WTC11 (cell line): ENCODE data around the gene RASSF8. TPM values are rescaled to one million over a fixed set of nuclear protein-coding genes. Genes with fewer than 3 reads are reported as not detected.

ENCODE experiments used
- ATAC-seq: fragments of 200-7000 bp; cut with Tn5 transposase; 2 replicates; pipeline ENCODE4 v1.10.0; 2021; ENCODE audit warnings: mild to moderate bottlenecking, moderate library complexity
- CTCF ChIA-PET: fragments of 300-600 bp; sonication (Branson Sonifier 250); formaldehyde crosslinking; loops from one replicate; lab custom pipeline; 2021; ENCODE audit warnings: antibody characterized with exemption; lab: Charles Lee
- POLR2A ChIA-PET: fragments of 350-600 bp; sonication (Branson Sonifier 250); formaldehyde crosslinking; loops from one replicate; lab custom pipeline; 2021; ENCODE audit warnings: antibody characterized with exemption; lab: Charles Lee
- DNase-seq: peaks from one replicate; pipeline ENCODE4 v3.0.0; 2021; ENCODE audit warnings: low spot score
- H3K27ac Mint-ChIP-seq: 2 replicates; pipeline ENCODE4 v1.8.0; 2021; ENCODE audit warnings: mixed read lengths
- H3K27me3 Mint-ChIP-seq: 2 replicates; pipeline ENCODE4 v1.8.0; 2021; ENCODE audit warnings: low read depth, mild to moderate bottlenecking, moderate library complexity, mixed read lengths
- H3K36me3 Mint-ChIP-seq: 2 replicates; pipeline ENCODE4 v1.8.0; 2021; ENCODE audit warnings: mixed read lengths
- H3K4me1 Mint-ChIP-seq: 2 replicates; pipeline ENCODE4 v1.8.0; 2022; ENCODE audit warnings: mixed read lengths
- H3K4me3 Mint-ChIP-seq: 2 replicates; pipeline ENCODE4 v1.8.0; 2021; ENCODE audit warnings: mild to moderate bottlenecking, moderate library complexity, mixed read lengths
- H3K9me3 Mint-ChIP-seq: 2 replicates; pipeline ENCODE4 v1.8.0; 2021; ENCODE audit warnings: mixed read lengths
- ATF1 ChIP-seq: sonication (generic); formaldehyde crosslinking; IDR thresholded peaks from 2 replicates; pipeline ENCODE4 v1.8.1; 2023; ENCODE audit warnings: mild to moderate bottlenecking, moderate library complexity, missing genetic modification reagents
- FOXP1 ChIP-seq: sonication (generic); formaldehyde crosslinking; IDR thresholded peaks from 2 replicates; pipeline ENCODE4 v1.8.0; 2022; ENCODE audit warnings: missing genetic modification reagents, mild to moderate bottlenecking, moderate library complexity, borderline replicate concordance
- NR3C1 ChIP-seq: sonication (generic); formaldehyde crosslinking; conservative IDR thresholded peaks from 2 replicates; pipeline ENCODE4 v1.8.1; 2023; ENCODE audit warnings: low read depth, mild to moderate bottlenecking, missing genetic modification reagents
- PRRX2 ChIP-seq: fragments of 250-450 bp; sonication (Bioruptor Pico); IDR thresholded peaks from 2 replicates; pipeline ENCODE4 v1.8.0; 2021; ENCODE audit warnings: mild to moderate bottlenecking
- RELA ChIP-seq: sonication (generic); formaldehyde crosslinking; IDR thresholded peaks from 2 replicates; pipeline ENCODE4 v1.8.1; 2022; ENCODE audit warnings: missing genetic modification reagents, mild to moderate bottlenecking, borderline replicate concordance
- STAT6 ChIP-seq: sonication (generic); formaldehyde crosslinking; conservative IDR thresholded peaks from 2 replicates; pipeline ENCODE4 v1.8.1; 2023; ENCODE audit warnings: mild to moderate bottlenecking, low read depth, missing genetic modification reagents, moderate library complexity
- TEAD1 ChIP-seq: sonication (generic); formaldehyde crosslinking; IDR thresholded peaks from 2 replicates; pipeline ENCODE4 v1.8.0; 2022; ENCODE audit warnings: mild to moderate bottlenecking, missing genetic modification reagents
- TP53 ChIP-seq: sonication (generic); formaldehyde crosslinking; IDR thresholded peaks from 2 replicates; pipeline ENCODE4 v1.8.1; 2023; ENCODE audit warnings: mild to moderate bottlenecking, missing genetic modification reagents
- ZNF512 ChIP-seq: sonication (generic); formaldehyde crosslinking; IDR thresholded peaks from 2 replicates; pipeline ENCODE4 v1.8.1; 2022; ENCODE audit warnings: missing genetic modification reagents, borderline replicate concordance
- total RNA-seq: library from RNA; stranded (reverse); gene quantifications from 3 replicates; pipeline ENCODE4 v1.2.3, GENCODE V29; 2021
- TF ChIP-seq, protein P1 (sequence below): fragments of 250-450 bp; sonication (Bioruptor Pico); IDR thresholded peaks from 2 replicates; pipeline ENCODE4 v1.9.0; 2021; ENCODE audit warnings: moderate library complexity, mild to moderate bottlenecking, inconsistent platforms, borderline replicate concordance
- TF ChIP-seq, protein P2 (sequence below): sonication (generic); formaldehyde crosslinking; IDR thresholded peaks from 2 replicates; pipeline ENCODE4 v1.8.0; 2022; ENCODE audit warnings: mild to moderate bottlenecking, missing genetic modification reagents
- TF ChIP-seq, protein P3 (sequence below): sonication (generic); formaldehyde crosslinking; IDR thresholded peaks from 2 replicates; pipeline ENCODE4 v1.8.1; 2023; ENCODE audit warnings: mild to moderate bottlenecking, moderate library complexity, missing genetic modification reagents
- TF ChIP-seq, protein P4 (sequence below): sonication (generic); formaldehyde crosslinking; IDR thresholded peaks from 2 replicates; pipeline ENCODE4 v1.8.0; 2022; ENCODE audit warnings: mild to moderate bottlenecking, missing genetic modification reagents
- TF ChIP-seq, protein P5 (sequence below): sonication (generic); formaldehyde crosslinking; IDR thresholded peaks from 2 replicates; pipeline ENCODE4 v1.8.0; 2022; ENCODE audit warnings: mild to moderate bottlenecking, missing genetic modification reagents
- TF ChIP-seq, protein P6 (sequence below): fragments of 250-450 bp; sonication (Bioruptor Pico); IDR thresholded peaks from 2 replicates; pipeline ENCODE4 v1.8.0; 2021; ENCODE audit warnings: mild to moderate bottlenecking

RASSF8 gene
- total RNA-seq, 1 experiment from 2014 or later, result 48.6 TPM

GRCh38 chr12:26124446-26125399 lies 166.2 kb downstream of the RASSF8 start, which contains the start of gene BHLHE41 (continued):
- TF ChIP-seq, protein P1, sequence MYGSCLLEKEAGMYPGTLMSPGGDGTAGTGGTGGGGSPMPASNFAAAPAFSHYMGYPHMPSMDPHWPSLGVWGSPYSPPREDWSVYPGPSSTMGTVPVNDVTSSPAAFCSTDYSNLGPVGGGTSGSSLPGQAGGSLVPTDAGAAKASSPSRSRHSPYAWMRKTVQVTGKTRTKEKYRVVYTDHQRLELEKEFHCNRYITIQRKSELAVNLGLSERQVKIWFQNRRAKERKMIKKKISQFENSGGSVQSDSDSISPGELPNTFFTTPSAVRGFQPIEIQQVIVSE (CRISPR knock-in tag), result no peak
- TF ChIP-seq, protein P2, sequence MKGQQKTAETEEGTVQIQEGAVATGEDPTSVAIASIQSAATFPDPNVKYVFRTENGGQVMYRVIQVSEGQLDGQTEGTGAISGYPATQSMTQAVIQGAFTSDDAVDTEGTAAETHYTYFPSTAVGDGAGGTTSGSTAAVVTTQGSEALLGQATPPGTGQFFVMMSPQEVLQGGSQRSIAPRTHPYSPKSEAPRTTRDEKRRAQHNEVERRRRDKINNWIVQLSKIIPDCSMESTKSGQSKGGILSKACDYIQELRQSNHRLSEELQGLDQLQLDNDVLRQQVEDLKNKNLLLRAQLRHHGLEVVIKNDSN (CRISPR knock-in tag), result 0 out of 2 replicates have a peak, but pooled peaks have one; percentile 35
- peak; percentile 83; the same call in 1 of the 2 replicates for TF ChIP-seq TP53 (CRISPR knock-in tag)
- peak; percentile 63; the same call in 1 of the 2 replicates for TF ChIP-seq FOXP1 (CRISPR knock-in tag)
- no peak for TF ChIP-seq STAT6 (CRISPR knock-in tag)
- no peak for TF ChIP-seq NR3C1

DNA sequence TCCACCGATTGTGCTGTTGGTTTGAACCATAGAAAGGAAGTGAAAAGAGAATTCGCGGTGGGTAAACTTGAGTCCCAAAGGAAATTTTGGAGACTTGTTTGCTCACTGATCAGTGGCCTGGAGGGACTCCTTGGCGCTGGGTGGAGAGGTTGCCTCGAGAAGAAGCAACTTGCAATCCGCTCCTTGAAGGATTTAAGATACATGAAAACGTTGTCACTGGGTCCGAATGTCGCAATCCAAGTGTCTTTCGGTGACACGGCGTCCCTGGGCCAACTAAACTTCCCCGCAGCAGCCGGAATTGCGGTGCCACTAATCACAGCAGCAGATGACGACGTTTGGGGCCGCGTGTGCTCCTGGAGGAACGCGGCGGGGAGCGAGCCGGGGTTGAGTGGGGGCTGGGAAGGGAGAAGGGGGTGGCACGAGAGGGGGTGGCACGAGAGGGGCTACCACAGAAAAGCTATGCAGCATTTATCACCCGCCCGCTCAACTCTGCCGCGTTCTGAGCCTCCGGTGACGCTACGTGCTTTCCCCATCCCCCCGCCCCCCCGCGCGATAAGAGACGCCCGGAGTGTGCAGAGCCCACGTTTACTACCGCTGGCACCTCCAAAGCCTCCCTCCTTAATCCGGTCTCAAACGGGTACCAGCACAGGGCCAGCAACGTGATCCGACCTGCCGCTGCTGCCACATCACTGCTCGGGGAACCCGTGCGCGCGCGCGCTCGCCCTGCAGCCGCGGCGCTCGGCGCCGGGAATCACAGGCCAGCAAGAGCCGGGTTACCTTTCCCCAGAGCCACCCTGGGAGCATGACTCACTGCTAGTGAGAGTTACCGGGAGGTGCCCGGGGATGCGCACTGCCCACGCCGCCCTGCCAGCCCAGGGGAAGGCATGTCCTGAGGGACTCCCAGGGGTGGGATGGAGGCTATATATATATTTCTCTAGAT lies 167.2 kb downstream of the RASSF8 start:
- ChIA-PET CTCF (interaction anchor here (0.6 to 1.3 kb wide), 2 partner anchors 10 to 774 kb away, joined by 3 to 4 read pairs; no protein-coding TSS in a partner anchor), POLR2A (interaction anchor here (0.8 to 1.3 kb wide), 2 partner anchors 13 to 418 kb away, joined by 3 read pairs; no protein-coding TSS in a partner anchor)
- no peaks in the 10 kb centered on the region for H3K36me3 Mint-ChIP-seq
- TF ChIP-seq, protein P3, sequence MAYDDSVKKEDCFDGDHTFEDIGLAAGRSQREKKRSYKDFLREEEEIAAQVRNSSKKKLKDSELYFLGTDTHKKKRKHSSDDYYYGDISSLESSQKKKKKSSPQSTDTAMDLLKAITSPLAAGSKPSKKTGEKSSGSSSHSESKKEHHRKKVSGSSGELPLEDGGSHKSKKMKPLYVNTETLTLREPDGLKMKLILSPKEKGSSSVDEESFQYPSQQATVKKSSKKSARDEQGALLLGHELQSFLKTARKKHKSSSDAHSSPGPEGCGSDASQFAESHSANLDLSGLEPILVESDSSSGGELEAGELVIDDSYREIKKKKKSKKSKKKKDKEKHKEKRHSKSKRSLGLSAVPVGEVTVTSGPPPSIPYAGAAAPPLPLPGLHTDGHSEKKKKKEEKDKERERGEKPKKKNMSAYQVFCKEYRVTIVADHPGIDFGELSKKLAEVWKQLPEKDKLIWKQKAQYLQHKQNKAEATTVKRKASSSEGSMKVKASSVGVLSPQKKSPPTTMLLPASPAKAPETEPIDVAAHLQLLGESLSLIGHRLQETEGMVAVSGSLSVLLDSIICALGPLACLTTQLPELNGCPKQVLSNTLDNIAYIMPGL (CRISPR knock-in tag), result peak; percentile 43; the same call in 1 of the 2 replicates
- TF ChIP-seq, protein P4, sequence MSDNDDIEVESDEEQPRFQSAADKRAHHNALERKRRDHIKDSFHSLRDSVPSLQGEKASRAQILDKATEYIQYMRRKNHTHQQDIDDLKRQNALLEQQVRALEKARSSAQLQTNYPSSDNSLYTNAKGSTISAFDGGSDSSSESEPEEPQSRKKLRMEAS (CRISPR knock-in tag), result peak; percentile 34; the same call in 1 of the 2 replicates
- no peak for TF ChIP-seq RELA (CRISPR knock-in tag)
- no peaks in the 10 kb centered on the region for H3K9me3 Mint-ChIP-seq
- peaks cover 91% of the 10 kb centered on the region for H3K27me3 Mint-ChIP-seq
- H3K4me1 Mint-ChIP-seq, result peaks cover 49% of the 10 kb centered on the region
- ATAC-seq, result peak; percentile 50
- peak overlapping the region; percentile 93 for H3K27ac Mint-ChIP-seq
- H3K4me3 Mint-ChIP-seq, result peak overlapping the region; percentile 90
- peak; percentile 69 for DNase-seq

- Mint-ChIP-seq H3K36me3 (no peaks in the 10 kb centered on the region), H3K4me3 (peak overlapping the region; percentile 90), H3K27me3 (peaks cover 88% of the 10 kb centered on the region), H3K27ac (no peak overlapping the region), H3K4me1 (peaks cover 43% of the 10 kb centered on the region), H3K9me3 (no peaks in the 10 kb centered on the region)
- ATAC-seq (peak; percentile 71), DNase-seq (peak; percentile 83)
- CTCF ChIA-PET, result no interaction called here
- POLR2A ChIA-PET, result no interaction called here
- TF ChIP-seq, protein P5, sequence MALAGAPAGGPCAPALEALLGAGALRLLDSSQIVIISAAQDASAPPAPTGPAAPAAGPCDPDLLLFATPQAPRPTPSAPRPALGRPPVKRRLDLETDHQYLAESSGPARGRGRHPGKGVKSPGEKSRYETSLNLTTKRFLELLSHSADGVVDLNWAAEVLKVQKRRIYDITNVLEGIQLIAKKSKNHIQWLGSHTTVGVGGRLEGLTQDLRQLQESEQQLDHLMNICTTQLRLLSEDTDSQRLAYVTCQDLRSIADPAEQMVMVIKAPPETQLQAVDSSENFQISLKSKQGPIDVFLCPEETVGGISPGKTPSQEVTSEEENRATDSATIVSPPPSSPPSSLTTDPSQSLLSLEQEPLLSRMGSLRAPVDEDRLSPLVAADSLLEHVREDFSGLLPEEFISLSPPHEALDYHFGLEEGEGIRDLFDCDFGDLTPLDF, result peak; percentile 40; the same call in 1 of the 2 replicates
- TF ChIP-seq, protein P6, sequence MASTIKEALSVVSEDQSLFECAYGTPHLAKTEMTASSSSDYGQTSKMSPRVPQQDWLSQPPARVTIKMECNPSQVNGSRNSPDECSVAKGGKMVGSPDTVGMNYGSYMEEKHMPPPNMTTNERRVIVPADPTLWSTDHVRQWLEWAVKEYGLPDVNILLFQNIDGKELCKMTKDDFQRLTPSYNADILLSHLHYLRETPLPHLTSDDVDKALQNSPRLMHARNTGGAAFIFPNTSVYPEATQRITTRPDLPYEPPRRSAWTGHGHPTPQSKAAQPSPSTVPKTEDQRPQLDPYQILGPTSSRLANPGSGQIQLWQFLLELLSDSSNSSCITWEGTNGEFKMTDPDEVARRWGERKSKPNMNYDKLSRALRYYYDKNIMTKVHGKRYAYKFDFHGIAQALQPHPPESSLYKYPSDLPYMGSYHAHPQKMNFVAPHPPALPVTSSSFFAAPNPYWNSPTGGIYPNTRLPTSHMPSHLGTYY, result no peak
- no peak for TF ChIP-seq PRRX2 (CRISPR knock-in tag)
- no peak for TF ChIP-seq ATF1 (CRISPR knock-in tag)
- no peak for TF ChIP-seq ZNF512 (CRISPR knock-in tag)
- peak; percentile 17; the same call in 1 of the 2 replicates for TF ChIP-seq TEAD1 (CRISPR knock-in tag)
Observed at GRCh38 chr12:26126340-26127284, 168.1 kb downstream of the RASSF8 start.
